Right lobe of liver (tissue), 6 donors: ENCODE results near the gene SLC45A1. TPM values are rescaled to one million over a fixed set of nuclear protein-coding genes. Genes with fewer than 3 reads are reported as not detected.

Experiments
- ATAC-seq, 4 donors: fragments of 200-7000 bp; cut with Tn5 transposase; one replicate each; pipeline ENCODE4 v1.9.1; 2020; ENCODE audit warnings: mild to moderate bottlenecking in 4 of 4, moderate library complexity in 4 of 4
- DNase-seq, 3 donors: peaks; one replicate each; pipeline ENCODE4 v3.0.0-alpha.2; 2020
- H3K27ac ChIP-seq, 3 donors: fragments of 200-600 bp; one replicate each; pipeline ENCODE4 v1.8.0; 2022
- H3K27me3 ChIP-seq, 2 donors: fragments of 200-600 bp; one replicate each; pipeline ENCODE4 v1.8.0; 2022
- H3K36me3 ChIP-seq, 4 donors: fragments of 200-600 bp; sonication (generic) in 1 of 4; one replicate each; pipeline versions ENCODE4 v1.5.1 to v1.8.0; 2017 to 2022; ENCODE audit warnings: control low read depth in 1 of 4
- H3K4me1 ChIP-seq, 4 donors: fragments of 200-600 bp; sonication (generic) in 1 of 4; one replicate each; pipeline versions ENCODE4 v1.5.1 to v1.8.0; 2017 to 2022; ENCODE audit warnings: control low read depth in 1 of 4
- H3K4me3 ChIP-seq, 3 donors: fragments of 200-600 bp; one replicate each; pipeline ENCODE4 v1.8.0; 2022
- H3K9me3 ChIP-seq, 4 donors: fragments of 200-600 bp; sonication (generic) in 1 of 4; one replicate each; pipeline versions ENCODE4 v1.5.1 to v1.8.0; 2017 to 2022; ENCODE audit warnings: control low read depth in 1 of 4
- CTCF ChIP-seq, 4 donors: fragments of 200-600 bp in 3 of 4; fragments of 450-650 bp in 1 of 4; IDR thresholded peaks; one replicate each; pipeline versions ENCODE4 v1.5.1 to v1.8.0; 2016 to 2022; ENCODE audit warnings: antibody characterized with exemption in 4 of 4, mild to moderate bottlenecking in 2 of 4
- POLR2A ChIP-seq: fragments of 450-650 bp; IDR thresholded peaks from one replicate; pipeline ENCODE4 v1.6.1; 2017; ENCODE audit warnings: antibody characterized with exemption, mild to moderate bottlenecking
- WGBS: methylation state at CpG from one replicate; pipeline ENCODE4 v1.1.6; 2018; ENCODE audit warnings: low coverage, low lambda C conversion rate; ENCODE audit not compliant: insufficient coverage; ENCODE audit errors: missing lambda C conversion rate; 5-methylcytosine and 5-hydroxymethylcytosine counted together
- intact Hi-C, 2 donors: fragments of 100-400 bp; cut with DNase I; formaldehyde crosslinking; loops; one replicate each; pipeline versions ENCODE4 v1.11.2 to v1.14.1; 2022
- total RNA-seq, 6 experiments: library from RNA; depleted of rRNA in 2 of 6; stranded (reverse); fragments of >200 nt in 2 of 6; fragmentation: NEBNext Ultra II Directional in 3 of 6; extraction: Animal tissue kit (Norgen Biotek cat#: 25700) in 3 of 6; gene quantifications; one replicate each; pipeline versions ENCODE4 v1.1.0 to v1.2.4, GENCODE V29; 2016 to 2023
- donor health status: DM: no; HTN: yes; CAD: no.
- donor health status: DM: no; HTN: no; CAD: no.
- donor health status: DM: no; HTN: no; CAD: no.
- donor health status: DM: no; HTN: yes; CAD: no.
- donor health status: DM: no; HTN: yes; CAD: no.

The SLC45A1 gene
- total RNA-seq, 6 experiments from 2014 or later = 0.13 to 0.53 (median 0.25) TPM; not detected in 1

- ATAC-seq = no peak
- 90% methylated on average over 12 of the region's 18 CpGs for WGBS
- Histone ChIP-seq H3K27me3 (no peaks in the 10 kb centered on the region), H3K4me3 (no peak overlapping the region), H3K36me3 (no peaks in the 10 kb centered on the region), H3K27ac (no peak overlapping the region), H3K9me3 (no peaks in the 10 kb centered on the region), H3K4me1 (no peaks in the 10 kb centered on the region)
- DNase-seq = peak in 1 of 3 donors; percentile 42
- no peak for TF ChIP-seq POLR2A
- no peak for TF ChIP-seq CTCF (IDR thresholded peaks at IDR 0.05)
- intact Hi-C loops = no loop called here
These were observed 10.4 kb downstream of the SLC45A1 start for GRCh38 chr1:8328271-8328670.

DNA sequence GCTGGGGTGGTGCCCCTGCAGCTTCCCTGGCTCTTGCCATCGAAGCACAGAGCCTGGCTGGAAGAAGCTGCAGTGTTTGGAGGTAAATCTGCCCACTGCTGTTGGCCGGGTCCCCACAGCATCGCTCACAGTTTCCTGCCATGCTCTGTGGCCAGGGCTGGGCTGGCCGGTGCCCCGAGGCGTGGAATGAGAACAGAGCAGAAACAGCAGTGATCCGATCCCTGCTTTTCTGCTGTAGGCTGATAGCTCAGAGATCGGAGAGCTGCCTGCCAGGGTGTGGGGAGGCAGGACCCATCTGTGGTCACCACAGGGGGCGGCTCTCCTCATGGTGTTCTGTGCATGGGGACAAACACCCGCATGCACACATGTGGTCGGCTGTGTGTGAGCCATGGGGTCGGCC, 11.5 kb downstream of the SLC45A1 start:
- 42% methylated on average over 2 of the region's 12 CpGs for whole genome bisulfite sequencing
- ATAC-seq = peak in 1 of 4 donors; percentile 19

GRCh38 chr1:8329858-8330257, 11.9 kb downstream of the SLC45A1 start:
- Histone ChIP-seq H3K27me3 (no peaks in the 10 kb centered on the region), H3K4me1 (no peaks in the 10 kb centered on the region), H3K4me3 (no peak overlapping the region), H3K27ac (no peak overlapping the region), H3K36me3 (no peaks in the 10 kb centered on the region), H3K9me3 (no peaks in the 10 kb centered on the region)
- DNase-seq = peak in 1 of 3 donors; percentile 44
- ATAC-seq = no peak
- intact Hi-C loops = no loop called here
- TF ChIP-seq POLR2A (no peak), CTCF (IDR thresholded peaks at IDR 0.05) (no peak)
- 90% methylated on average over 3 of the region's 14 CpGs for WGBS

More for the DNA sequence above, 11.5 kb downstream of the SLC45A1 start:
- Histone ChIP-seq H3K36me3 (no peaks in the 10 kb centered on the region), H3K4me3 (no peak overlapping the region), H3K27ac (no peak overlapping the region), H3K27me3 (no peaks in the 10 kb centered on the region), H3K4me1 (no peaks in the 10 kb centered on the region), H3K9me3 (no peaks in the 10 kb centered on the region)
- intact Hi-C loops = no loop called here
- DNase-seq = peak in 1 of 3 donors; percentile 36
- no peak for TF ChIP-seq CTCF (IDR thresholded peaks at IDR 0.05)
- no peak for TF ChIP-seq POLR2A

GRCh38 chr1:8330271-8331125, 12.6 kb downstream of the SLC45A1 start:
- intact Hi-C loops = no loop called here
- no peaks in the 10 kb centered on the region for H3K9me3 ChIP-seq
- H3K27me3 ChIP-seq = no peaks in the 10 kb centered on the region
- no peaks in the 10 kb centered on the region for H3K36me3 ChIP-seq
- no peaks in the 10 kb centered on the region for H3K4me1 ChIP-seq
- ATAC-seq (peak in 1 of 4 donors; percentile 16), DNase-seq (peak in 1 of 3 donors; percentile 48)
- 85% methylated on average over 5 of the region's 47 CpGs for WGBS
- no peak overlapping the region for H3K27ac ChIP-seq
- TF ChIP-seq POLR2A (no peak), CTCF (IDR thresholded peaks at IDR 0.05) (no peak)
- H3K4me3 ChIP-seq = no peak overlapping the region
